ENCODE results near the gene NEK5. TPM values are rescaled to one million over a fixed set of nuclear protein-coding genes. Genes with fewer than 3 reads are reported as not detected.
"Not testable (repeated sequence)": the region's sequence is repeated elsewhere in the genome, so short reads cannot be mapped to it uniquely, and the experiment has no call there.

Gene NEK5
- total RNA-seq, 1 donor from 2014 or later: 0.28 TPM

DNA sequence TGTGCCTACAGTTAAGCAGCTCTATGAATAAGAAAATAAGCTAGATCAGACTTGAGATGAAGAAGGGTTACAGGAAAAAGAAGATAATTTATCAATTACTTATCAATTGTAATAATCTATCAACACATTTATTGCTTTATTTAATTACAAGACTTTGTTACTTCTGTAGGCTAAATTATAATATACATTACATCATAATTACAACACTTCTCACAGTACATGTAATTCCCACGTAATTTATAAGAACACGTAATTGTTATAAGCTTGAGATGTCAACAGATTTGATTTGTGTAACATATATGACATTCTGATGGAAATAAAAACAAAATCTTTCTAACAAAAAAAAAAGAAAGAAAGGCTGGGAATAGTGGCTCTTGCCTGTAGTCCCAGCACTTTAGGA lies 36.8 kb downstream of the NEK5 start:
- no peaks in the 10 kb centered on the region for H3K79me2 ChIP-seq (ENCODE audit: low read depth)
- H3K9ac ChIP-seq: no peak overlapping the region
- H3K27ac ChIP-seq: no peak overlapping the region
- H3K9me3 ChIP-seq (ENCODE audit: low read depth): no peaks in the 10 kb centered on the region
- H3K4me1 ChIP-seq: no peaks in the 10 kb centered on the region
- Mint-ChIP-seq H3K4me3 (no peak overlapping the region), H3K36me3 (no peaks in the 10 kb centered on the region), H3K27ac (no peak overlapping the region), H3K27me3 (ENCODE audit: insufficient read depth, low read depth) (peaks cover 2% of the 10 kb centered on the region), H3K9me3 (no peaks in the 10 kb centered on the region), H3K4me1 (no peaks in the 10 kb centered on the region)
- TF ChIP-seq EZH2phosphoT487 (IDR thresholded peaks at IDR 0.05) (no peak), EZH2 (IDR thresholded peaks at IDR 0.05) (no peak)
- TF ChIP-seq, protein P1, sequence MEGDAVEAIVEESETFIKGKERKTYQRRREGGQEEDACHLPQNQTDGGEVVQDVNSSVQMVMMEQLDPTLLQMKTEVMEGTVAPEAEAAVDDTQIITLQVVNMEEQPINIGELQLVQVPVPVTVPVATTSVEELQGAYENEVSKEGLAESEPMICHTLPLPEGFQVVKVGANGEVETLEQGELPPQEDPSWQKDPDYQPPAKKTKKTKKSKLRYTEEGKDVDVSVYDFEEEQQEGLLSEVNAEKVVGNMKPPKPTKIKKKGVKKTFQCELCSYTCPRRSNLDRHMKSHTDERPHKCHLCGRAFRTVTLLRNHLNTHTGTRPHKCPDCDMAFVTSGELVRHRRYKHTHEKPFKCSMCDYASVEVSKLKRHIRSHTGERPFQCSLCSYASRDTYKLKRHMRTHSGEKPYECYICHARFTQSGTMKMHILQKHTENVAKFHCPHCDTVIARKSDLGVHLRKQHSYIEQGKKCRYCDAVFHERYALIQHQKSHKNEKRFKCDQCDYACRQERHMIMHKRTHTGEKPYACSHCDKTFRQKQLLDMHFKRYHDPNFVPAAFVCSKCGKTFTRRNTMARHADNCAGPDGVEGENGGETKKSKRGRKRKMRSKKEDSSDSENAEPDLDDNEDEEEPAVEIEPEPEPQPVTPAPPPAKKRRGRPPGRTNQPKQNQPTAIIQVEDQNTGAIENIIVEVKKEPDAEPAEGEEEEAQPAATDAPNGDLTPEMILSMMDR (IDR thresholded peaks at IDR 0.05): no peak
- no peak for DNase-seq (ENCODE audit: low spot score)
- no peak overlapping the region for H2AFZ ChIP-seq (replicated peaks)
- no peak overlapping the region for H3K4me3 ChIP-seq
- H3F3A ChIP-seq (ENCODE audit: low read depth): no peaks in the 10 kb centered on the region
- H3K36me3 ChIP-seq: no peaks in the 10 kb centered on the region
- no peaks in the 10 kb centered on the region for H3K27me3 ChIP-seq
- H3K4me2 ChIP-seq: no peak overlapping the region
- H4K20me1 ChIP-seq (ENCODE audit: low read depth): no peaks in the 10 kb centered on the region

DNA sequence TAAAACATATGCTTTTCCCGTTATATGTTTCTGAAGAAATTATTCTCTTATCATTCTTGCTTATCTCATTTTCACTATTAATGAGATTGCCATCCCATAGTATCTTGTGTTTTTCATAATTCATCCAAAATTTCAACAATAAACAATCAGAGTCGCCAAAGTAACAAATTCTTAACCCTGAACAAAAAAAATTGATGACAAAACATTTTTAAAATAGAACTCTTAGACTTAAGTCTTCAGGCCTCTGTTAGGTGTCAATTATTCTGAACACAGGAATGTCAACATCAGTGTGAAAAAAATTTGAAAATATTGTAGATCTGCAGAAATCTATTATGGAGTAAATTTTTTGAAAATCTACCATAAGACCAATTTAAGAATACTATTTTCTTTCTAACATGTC lies 37.4 kb downstream of the NEK5 start:
- Mint-ChIP-seq H3K27ac (no peak overlapping the region), H3K9me3 (no peaks in the 10 kb centered on the region), H3K36me3 (no peaks in the 10 kb centered on the region), H3K4me3 (no peak overlapping the region), H3K4me1 (no peaks in the 10 kb centered on the region), H3K27me3 (ENCODE audit: insufficient read depth, low read depth) (peaks cover 2% of the 10 kb centered on the region)
- no peaks in the 10 kb centered on the region for H3K79me2 ChIP-seq (ENCODE audit: low read depth)
- no peaks in the 10 kb centered on the region for H3F3A ChIP-seq (ENCODE audit: low read depth)
- H3K36me3 ChIP-seq: no peaks in the 10 kb centered on the region
- H3K4me1 ChIP-seq: no peaks in the 10 kb centered on the region
- H2AFZ ChIP-seq (replicated peaks): no peak overlapping the region
- H3K9me3 ChIP-seq (ENCODE audit: low read depth): no peaks in the 10 kb centered on the region
- no peak for DNase-seq (ENCODE audit: low spot score)
- H4K20me1 ChIP-seq (ENCODE audit: low read depth): no peaks in the 10 kb centered on the region
- no peak overlapping the region for H3K9ac ChIP-seq
- no peaks in the 10 kb centered on the region for H3K27me3 ChIP-seq
- no peak overlapping the region for H3K27ac ChIP-seq
- TF ChIP-seq EZH2phosphoT487 (IDR thresholded peaks at IDR 0.05) (no peak), EZH2 (IDR thresholded peaks at IDR 0.05) (no peak)
- TF ChIP-seq, protein P1 (IDR thresholded peaks at IDR 0.05): no peak
- no peak overlapping the region for H3K4me3 ChIP-seq
- no peak overlapping the region for H3K4me2 ChIP-seq

DNA sequence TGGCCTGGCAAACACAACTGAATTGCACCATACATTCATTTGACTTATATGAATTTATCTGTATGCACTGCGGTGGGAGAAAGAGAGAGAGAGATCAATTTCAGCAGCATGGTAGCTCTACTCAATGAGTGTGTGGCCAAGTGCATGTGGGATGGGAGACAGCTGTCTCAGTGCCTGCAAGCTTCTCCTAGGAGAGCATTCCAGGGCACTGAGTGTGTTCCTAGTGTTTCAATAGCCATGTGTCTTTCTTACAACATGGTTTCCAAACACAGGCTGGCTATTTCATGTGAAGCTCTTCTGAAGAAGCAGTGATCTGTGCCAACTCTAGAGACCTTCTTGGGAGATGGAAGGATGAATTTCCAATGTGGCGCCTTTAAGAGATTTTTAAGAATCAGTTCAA lies 43.5 kb downstream of the NEK5 start:
- H3K27ac ChIP-seq: no peak overlapping the region
- TF ChIP-seq EZH2phosphoT487 (IDR thresholded peaks at IDR 0.05): no peak
- TF ChIP-seq, protein P1 (IDR thresholded peaks at IDR 0.05): no peak
- no peak for TF ChIP-seq EZH2 (IDR thresholded peaks at IDR 0.05)
- H3K9ac ChIP-seq: no peak overlapping the region
- no peaks in the 10 kb centered on the region for H3K36me3 ChIP-seq
- Mint-ChIP-seq H3K4me1 (no peaks in the 10 kb centered on the region), H3K4me3 (no peak overlapping the region), H3K9me3 (no peaks in the 10 kb centered on the region), H3K27me3 (ENCODE audit: insufficient read depth, low read depth) (peaks cover 3% of the 10 kb centered on the region), H3K36me3 (no peaks in the 10 kb centered on the region), H3K27ac (no peak overlapping the region)
- no peak overlapping the region for H3K4me3 ChIP-seq
- DNase-seq (ENCODE audit: low spot score): no peak
- H3K4me1 ChIP-seq: no peaks in the 10 kb centered on the region
- H3K4me2 ChIP-seq: no peak overlapping the region
- no peaks in the 10 kb centered on the region for H3K79me2 ChIP-seq (ENCODE audit: low read depth)
- H4K20me1 ChIP-seq (ENCODE audit: low read depth): no peaks in the 10 kb centered on the region
- no peaks in the 10 kb centered on the region for H3K9me3 ChIP-seq (ENCODE audit: low read depth)
- no peaks in the 10 kb centered on the region for H3K27me3 ChIP-seq
- H3F3A ChIP-seq (ENCODE audit: low read depth): no peaks in the 10 kb centered on the region
- H2AFZ ChIP-seq (replicated peaks): no peak overlapping the region

DNA sequence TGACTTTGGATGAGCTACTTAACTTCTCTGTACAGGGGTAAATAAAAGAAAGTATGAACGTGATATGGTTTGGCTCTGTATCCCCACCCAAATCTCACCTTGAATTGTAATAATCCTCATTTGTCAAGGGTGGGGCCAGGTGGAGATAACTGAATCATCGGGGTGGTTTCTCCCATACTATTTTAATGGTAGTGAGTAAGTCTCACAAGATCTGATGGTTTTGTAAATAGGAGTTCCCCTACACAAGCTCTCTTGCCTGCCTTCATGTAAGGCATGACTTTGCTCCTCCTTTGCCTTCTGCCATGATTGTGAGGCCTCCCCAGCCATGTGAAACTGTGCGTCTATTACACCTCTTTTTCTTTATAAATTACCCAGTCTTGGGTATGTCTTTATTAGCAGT lies 43.9 kb downstream of the NEK5 start:
- not testable (repeated sequence) for H3K9me3 Mint-ChIP-seq; H3K4me1 Mint-ChIP-seq; DNase-seq (ENCODE audit: low spot score); H3K36me3 Mint-ChIP-seq; H4K20me1 ChIP-seq (ENCODE audit: low read depth); H3K9me3 ChIP-seq (ENCODE audit: low read depth); H3K4me3 ChIP-seq; H2AFZ ChIP-seq (replicated peaks); H3F3A ChIP-seq (ENCODE audit: low read depth); H3K27ac Mint-ChIP-seq; H3K79me2 ChIP-seq (ENCODE audit: low read depth); H3K36me3 ChIP-seq; H3K9ac ChIP-seq; H3K4me1 ChIP-seq; H3K4me2 ChIP-seq; H3K27me3 Mint-ChIP-seq (ENCODE audit: insufficient read depth, low read depth); H3K27ac ChIP-seq; H3K4me3 Mint-ChIP-seq; H3K27me3 ChIP-seq
